ENCODE data around the gene PNMA3.
"Not testable (repeated sequence)": the region's sequence is repeated elsewhere in the genome, so short reads cannot be mapped to it uniquely, and the experiment has no call there.

Gene PNMA3

DNA sequence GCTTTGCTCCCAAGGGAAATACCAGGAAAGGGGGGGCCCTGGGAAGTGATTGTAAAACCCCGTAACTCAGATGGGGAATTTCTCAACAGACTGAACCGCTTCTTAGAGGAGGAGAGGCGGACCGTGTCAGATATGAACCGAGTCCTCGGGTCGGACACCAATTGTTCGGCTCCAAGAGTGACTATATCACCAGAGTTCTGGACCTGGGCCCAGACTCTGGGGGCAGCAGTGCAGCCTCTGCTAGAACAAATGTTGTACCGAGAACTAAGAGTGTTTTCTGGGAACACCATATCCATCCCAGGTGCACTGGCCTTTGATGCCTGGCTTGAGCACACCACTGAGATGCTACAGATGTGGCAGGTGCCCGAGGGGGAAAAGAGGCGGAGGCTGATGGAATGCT, 1.0 kb downstream of the PNMA3 start:
- no peak overlapping the region for H3K27ac ChIP-seq (ENCODE audit: low read length)
- no peak overlapping the region for H3K4me3 ChIP-seq (ENCODE audit: low read length in 2 of 2)
- no peaks in the 10 kb centered on the region for H3K36me3 ChIP-seq (ENCODE audit: control insufficient read depth in 2 of 2, insufficient read depth in 2 of 2, low read length in 2 of 2)
- no peak overlapping the region for H3K9ac ChIP-seq (ENCODE audit: low read length in 2 of 2)
- peaks cover 5 to 32% of the 10 kb centered on the region in 2 donors for H3K27me3 ChIP-seq (ENCODE audit: control insufficient read depth in 1 of 2, insufficient read depth in 2 of 2, low read length in 2 of 2)
- H3K4me1 ChIP-seq (ENCODE audit: control insufficient read depth, insufficient read depth, low read length), result no peaks in the 10 kb centered on the region
- H3K9me3 ChIP-seq (ENCODE audit: control insufficient read depth in 2 of 2, low read length in 2 of 2), result no peaks in the 10 kb centered on the region

DNA sequence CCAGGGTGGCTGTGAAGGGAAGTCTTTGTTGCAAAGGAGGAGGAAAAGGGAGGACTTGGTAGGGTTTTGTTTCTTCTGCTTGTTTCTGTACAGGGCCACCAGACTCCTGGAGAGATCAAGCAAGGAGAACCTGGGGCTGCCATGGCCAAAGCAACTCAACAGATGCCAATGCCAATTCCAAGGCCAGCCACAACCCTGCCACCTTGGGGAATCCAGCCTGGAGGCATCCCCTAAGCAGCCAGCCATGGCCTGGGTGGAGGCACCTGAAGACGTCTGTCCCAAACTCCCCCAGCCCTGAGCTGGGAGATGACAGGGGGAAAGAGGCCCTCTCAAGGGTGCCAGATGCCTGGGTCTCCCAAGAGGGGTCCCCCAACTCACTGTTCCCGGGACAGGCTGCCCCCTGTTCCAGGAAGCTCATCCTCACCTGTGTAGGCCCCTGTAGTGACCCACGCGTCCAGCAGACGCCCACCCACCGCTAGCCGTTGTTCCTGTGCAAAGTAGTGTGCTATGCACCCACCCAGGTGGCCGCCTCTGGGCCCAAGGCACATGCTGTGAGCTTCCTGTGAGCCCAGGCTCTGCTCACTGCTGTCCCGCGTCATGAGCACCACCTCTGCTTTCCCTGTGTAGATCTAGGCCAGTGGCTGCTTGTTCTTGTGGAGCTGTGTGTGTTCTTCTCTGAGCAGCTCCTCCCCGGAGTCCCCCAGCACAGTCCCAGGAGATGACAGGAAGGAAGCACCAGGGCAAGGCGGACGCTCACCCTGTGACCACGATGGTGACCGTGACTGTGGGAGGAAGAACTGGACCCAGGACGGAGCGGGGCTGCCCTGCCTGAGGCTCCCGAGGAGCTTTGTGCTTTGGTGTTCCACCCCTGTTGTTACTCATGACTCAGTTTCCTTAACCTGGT, 3.2 kb downstream of the PNMA3 start:
- no peak overlapping the region for H3K27ac ChIP-seq (ENCODE audit: low read length)
- H3K9ac ChIP-seq (ENCODE audit: low read length in 2 of 2), result no peak overlapping the region
- peaks cover 5 to 32% of the 10 kb centered on the region in 2 donors for H3K27me3 ChIP-seq (ENCODE audit: control insufficient read depth in 1 of 2, insufficient read depth in 2 of 2, low read length in 2 of 2)
- no peaks in the 10 kb centered on the region for H3K36me3 ChIP-seq (ENCODE audit: control insufficient read depth in 2 of 2, insufficient read depth in 2 of 2, low read length in 2 of 2)
- no peak overlapping the region for H3K4me3 ChIP-seq (ENCODE audit: low read length in 2 of 2)
- H3K4me1 ChIP-seq (ENCODE audit: control insufficient read depth, insufficient read depth, low read length), result no peaks in the 10 kb centered on the region
- no peaks in the 10 kb centered on the region for H3K9me3 ChIP-seq (ENCODE audit: control insufficient read depth in 2 of 2, low read length in 2 of 2)

DNA sequence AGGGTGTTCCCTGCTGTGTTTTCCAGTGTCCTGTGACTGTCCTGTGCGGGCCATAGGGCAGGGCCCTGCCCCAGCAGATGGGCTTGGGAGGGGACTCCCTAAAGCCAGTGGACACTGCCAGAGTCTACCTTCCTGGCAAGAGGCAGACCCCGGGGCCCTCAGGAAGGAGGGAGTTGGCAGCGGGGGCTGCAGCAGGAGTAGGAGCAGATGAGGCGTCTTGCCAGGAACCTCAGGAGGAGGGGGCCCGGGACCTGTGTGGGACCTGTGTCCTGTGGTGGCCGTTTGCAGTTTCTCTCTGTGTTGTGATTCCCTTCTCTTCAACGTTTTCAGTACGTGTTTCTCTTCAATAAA, 3.8 kb downstream of the PNMA3 start:
- H3K9ac ChIP-seq (ENCODE audit: low read length in 2 of 2), result no peak overlapping the region
- H3K9me3 ChIP-seq (ENCODE audit: control insufficient read depth in 2 of 2, low read length in 2 of 2), result no peaks in the 10 kb centered on the region
- H3K36me3 ChIP-seq (ENCODE audit: control insufficient read depth in 2 of 2, insufficient read depth in 2 of 2, low read length in 2 of 2), result no peaks in the 10 kb centered on the region
- H3K4me1 ChIP-seq (ENCODE audit: control insufficient read depth, insufficient read depth, low read length), result no peaks in the 10 kb centered on the region
- H3K4me3 ChIP-seq (ENCODE audit: low read length in 2 of 2), result no peak overlapping the region
- peaks cover 5 to 29% of the 10 kb centered on the region in 2 donors for H3K27me3 ChIP-seq (ENCODE audit: control insufficient read depth in 1 of 2, insufficient read depth in 2 of 2, low read length in 2 of 2)
- H3K27ac ChIP-seq (ENCODE audit: low read length), result no peak overlapping the region

DNA sequence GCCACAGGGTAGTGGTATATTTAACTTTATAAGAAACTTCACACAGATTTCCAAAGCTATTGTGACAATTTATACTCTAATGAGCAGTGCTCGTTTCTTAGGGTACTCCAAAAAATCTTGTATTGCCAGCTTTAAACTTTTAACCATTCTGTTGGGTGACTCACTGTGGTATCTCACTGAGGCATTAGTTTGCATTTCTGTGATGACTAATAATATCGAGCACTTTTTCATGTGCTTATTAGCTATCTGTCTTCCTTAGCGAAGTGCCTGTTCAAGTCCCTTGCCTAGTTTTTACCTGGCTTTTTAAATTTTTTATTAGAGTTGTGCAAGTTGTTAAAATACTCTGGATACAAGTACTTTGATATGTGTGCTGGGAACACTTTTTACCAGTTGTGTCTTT, 5.5 kb downstream of the PNMA3 start:
- Histone ChIP-seq H3K27me3 (ENCODE audit: control insufficient read depth in 1 of 2, insufficient read depth in 2 of 2, low read length in 2 of 2) (peaks cover 5 to 28% of the 10 kb centered on the region in 2 donors), H3K9me3 (ENCODE audit: control insufficient read depth in 2 of 2, low read length in 2 of 2) (no peaks in the 10 kb centered on the region), H3K36me3 (ENCODE audit: control insufficient read depth in 2 of 2, insufficient read depth in 2 of 2, low read length in 2 of 2) (no peaks in the 10 kb centered on the region)

DNA sequence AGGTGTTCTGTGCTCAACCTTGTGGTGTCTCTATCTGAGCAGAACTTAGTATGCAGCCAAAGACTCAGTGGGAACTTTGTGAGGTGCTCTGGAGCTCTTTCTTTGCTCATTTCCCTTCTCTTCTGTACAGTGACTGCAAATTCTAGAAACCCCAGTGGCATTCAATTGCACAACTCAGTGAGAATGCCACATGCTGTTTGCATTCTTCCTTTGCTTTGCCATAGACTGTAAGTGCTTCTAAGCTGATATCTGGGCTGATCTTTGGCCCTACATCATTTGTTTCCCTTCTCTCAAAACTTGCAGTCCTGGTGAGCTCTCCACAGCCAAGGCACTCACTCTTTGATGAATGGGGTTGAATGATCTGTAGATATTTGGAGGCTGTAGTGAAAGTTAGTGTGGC, 7.0 kb downstream of the PNMA3 start:
- Histone ChIP-seq H3K4me1 (ENCODE audit: control insufficient read depth, insufficient read depth, low read length) (no peaks in the 10 kb centered on the region), H3K9me3 (ENCODE audit: control insufficient read depth in 2 of 2, low read length in 2 of 2) (no peaks in the 10 kb centered on the region), H3K4me3 (ENCODE audit: low read length in 2 of 2) (no peak overlapping the region), H3K27me3 (ENCODE audit: control insufficient read depth in 1 of 2, insufficient read depth in 2 of 2, low read length in 2 of 2) (peaks cover 0 to 13% of the 10 kb centered on the region in 2 donors), H3K36me3 (ENCODE audit: control insufficient read depth in 2 of 2, insufficient read depth in 2 of 2, low read length in 2 of 2) (no peaks in the 10 kb centered on the region), H3K27ac (ENCODE audit: low read length) (no peak overlapping the region), H3K9ac (ENCODE audit: low read length in 2 of 2) (no peak overlapping the region)

More for the DNA sequence above, 5.5 kb downstream of the PNMA3 start:
- Histone ChIP-seq H3K27ac (ENCODE audit: low read length) (no peak overlapping the region), H3K4me1 (ENCODE audit: control insufficient read depth, insufficient read depth, low read length) (no peaks in the 10 kb centered on the region), H3K9ac (ENCODE audit: low read length in 2 of 2) (no peak overlapping the region), H3K4me3 (ENCODE audit: low read length in 2 of 2) (no peak overlapping the region)

DNA sequence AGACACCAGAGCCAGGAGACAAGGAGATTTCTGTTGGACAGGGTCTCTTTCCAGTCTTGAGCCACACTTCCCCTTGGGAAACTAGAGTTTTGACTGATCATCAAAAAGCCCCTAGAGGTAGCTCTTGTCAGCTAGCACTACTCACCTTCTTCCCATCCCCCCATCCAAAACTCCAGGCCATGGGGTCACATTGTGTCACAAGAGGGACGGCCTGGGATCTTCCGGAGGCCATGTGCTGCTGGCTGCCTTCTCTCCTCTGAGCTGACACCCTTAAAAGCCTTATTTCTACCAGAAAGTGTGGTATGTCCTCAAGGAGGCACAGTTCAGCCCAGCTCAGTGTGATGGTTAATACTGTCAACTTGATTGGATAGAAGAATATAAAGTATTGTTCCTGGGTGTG, 7.8 kb downstream of the PNMA3 start:
- H3K4me3 ChIP-seq (ENCODE audit: low read length in 2 of 2), result no peak overlapping the region
- no peaks in the 10 kb centered on the region for H3K36me3 ChIP-seq (ENCODE audit: control insufficient read depth in 2 of 2, insufficient read depth in 2 of 2, low read length in 2 of 2)
- H3K4me1 ChIP-seq (ENCODE audit: control insufficient read depth, insufficient read depth, low read length), result no peaks in the 10 kb centered on the region
- no peak overlapping the region for H3K27ac ChIP-seq (ENCODE audit: low read length)
- H3K9ac ChIP-seq (ENCODE audit: low read length in 2 of 2), result no peak overlapping the region
- H3K9me3 ChIP-seq (ENCODE audit: control insufficient read depth in 2 of 2, low read length in 2 of 2), result no peaks in the 10 kb centered on the region
- peaks cover 0 to 9% of the 10 kb centered on the region in 2 donors for H3K27me3 ChIP-seq (ENCODE audit: control insufficient read depth in 1 of 2, insufficient read depth in 2 of 2, low read length in 2 of 2)

DNA sequence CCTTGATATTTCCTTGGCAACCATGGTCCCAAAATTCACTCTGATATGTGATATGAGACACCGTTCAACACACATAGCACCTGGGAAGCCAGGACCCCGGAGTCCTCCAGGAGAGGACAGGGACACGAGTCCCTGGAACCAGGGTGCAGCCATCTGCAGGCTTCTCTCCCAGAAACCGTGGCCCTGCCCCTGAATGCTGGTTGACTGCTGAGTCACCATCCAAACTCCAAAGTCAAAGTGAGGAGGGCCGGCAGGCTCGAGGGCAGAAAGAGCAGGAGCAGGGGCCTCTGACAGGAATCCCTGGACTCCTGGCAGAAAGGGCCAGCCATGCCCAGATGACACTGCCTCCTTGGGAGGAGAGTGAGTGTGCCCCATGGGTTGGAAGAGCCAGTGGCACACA, 9.1 kb downstream of the PNMA3 start:
- H3K36me3 ChIP-seq (ENCODE audit: control insufficient read depth in 2 of 2, insufficient read depth in 2 of 2, low read length in 2 of 2), result no peaks in the 10 kb centered on the region
- H3K27ac ChIP-seq (ENCODE audit: low read length), result no peak overlapping the region
- H3K4me1 ChIP-seq (ENCODE audit: control insufficient read depth, insufficient read depth, low read length), result no peaks in the 10 kb centered on the region
- peaks cover 0 to 4% of the 10 kb centered on the region in 2 donors for H3K27me3 ChIP-seq (ENCODE audit: control insufficient read depth in 1 of 2, insufficient read depth in 2 of 2, low read length in 2 of 2)
- no peaks in the 10 kb centered on the region for H3K9me3 ChIP-seq (ENCODE audit: control insufficient read depth in 2 of 2, low read length in 2 of 2)
- no peak overlapping the region for H3K9ac ChIP-seq (ENCODE audit: low read length in 2 of 2)
- no peak overlapping the region for H3K4me3 ChIP-seq (ENCODE audit: low read length in 2 of 2)

DNA sequence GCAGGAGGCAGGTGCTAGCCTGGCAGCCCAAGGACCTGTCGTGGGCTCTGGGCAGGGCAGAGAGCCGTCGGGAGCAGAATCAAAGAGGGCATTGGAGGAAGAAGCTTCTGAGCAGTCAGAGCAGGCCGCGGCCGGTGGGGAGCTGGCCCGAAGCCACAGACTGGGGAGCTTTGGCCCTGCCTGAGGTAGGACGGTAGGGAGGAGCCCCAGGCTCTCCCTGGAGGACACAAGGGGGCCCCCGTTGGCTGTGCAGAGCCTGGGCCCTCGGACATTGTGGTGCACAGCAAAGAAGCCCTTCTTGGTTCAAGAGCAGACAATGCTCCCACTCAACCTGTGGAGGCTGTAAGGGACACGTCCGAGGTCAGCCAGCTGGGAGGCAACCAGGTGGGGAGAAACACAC, 10.1 kb downstream of the PNMA3 start:
- H3K9me3 ChIP-seq (ENCODE audit: control insufficient read depth in 2 of 2, low read length in 2 of 2); H3K4me1 ChIP-seq (ENCODE audit: control insufficient read depth, insufficient read depth, low read length); H3K27me3 ChIP-seq (ENCODE audit: control insufficient read depth in 1 of 2, insufficient read depth in 2 of 2, low read length in 2 of 2); H3K9ac ChIP-seq (ENCODE audit: low read length in 2 of 2); H3K4me3 ChIP-seq (ENCODE audit: low read length in 2 of 2); H3K36me3 ChIP-seq (ENCODE audit: control insufficient read depth in 2 of 2, insufficient read depth in 2 of 2, low read length in 2 of 2); H3K27ac ChIP-seq (ENCODE audit: low read length): not testable (repeated sequence)

DNA sequence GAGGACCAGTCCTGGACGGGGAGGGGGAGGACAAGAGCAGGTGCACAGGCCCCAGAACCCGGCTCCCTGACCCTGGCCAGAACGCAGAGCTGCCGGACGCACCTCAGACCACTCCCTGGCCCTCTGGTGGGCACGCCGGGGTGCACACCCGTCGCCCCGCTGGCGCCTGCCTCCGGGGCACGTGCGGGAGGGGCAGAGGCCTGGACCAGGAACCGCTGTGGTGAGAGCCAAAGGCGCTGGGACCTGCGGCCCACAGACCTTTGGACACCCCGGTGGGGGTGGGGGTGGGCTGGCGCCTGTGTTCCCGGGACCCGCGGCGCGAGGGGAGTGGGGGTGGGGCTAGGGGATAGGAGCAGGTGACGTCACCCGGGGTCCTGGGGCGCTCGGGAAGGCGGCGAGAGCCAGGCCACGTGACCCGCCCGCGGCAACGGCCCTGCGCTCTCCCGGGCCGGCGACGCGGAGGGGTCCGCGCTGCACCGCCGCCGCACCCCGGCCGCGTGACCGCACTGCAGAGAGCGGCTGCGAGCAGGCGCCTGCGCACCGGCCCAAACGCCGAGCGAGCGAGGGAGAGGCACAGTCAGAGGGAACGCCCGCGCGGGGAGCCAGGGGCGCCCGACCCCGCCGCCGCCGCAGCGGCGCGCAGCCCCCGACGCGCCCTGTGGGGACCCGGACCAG, 15.8 kb downstream of the PNMA3 start, which contains the start of gene PNMA6A:
PNMA6A (plus strand) TSS at position 546 of the 675 bp plus-strand sequence. CDS start 609 bp downstream, outside the sequence.
- H3K27ac ChIP-seq (ENCODE audit: low read length); H3K4me3 ChIP-seq (ENCODE audit: low read length in 2 of 2); H3K9ac ChIP-seq (ENCODE audit: low read length in 2 of 2); H3K4me1 ChIP-seq (ENCODE audit: control insufficient read depth, insufficient read depth, low read length); H3K27me3 ChIP-seq (ENCODE audit: control insufficient read depth in 1 of 2, insufficient read depth in 2 of 2, low read length in 2 of 2); H3K9me3 ChIP-seq (ENCODE audit: control insufficient read depth in 2 of 2, low read length in 2 of 2); H3K36me3 ChIP-seq (ENCODE audit: control insufficient read depth in 2 of 2, insufficient read depth in 2 of 2, low read length in 2 of 2): not testable (repeated sequence)

DNA sequence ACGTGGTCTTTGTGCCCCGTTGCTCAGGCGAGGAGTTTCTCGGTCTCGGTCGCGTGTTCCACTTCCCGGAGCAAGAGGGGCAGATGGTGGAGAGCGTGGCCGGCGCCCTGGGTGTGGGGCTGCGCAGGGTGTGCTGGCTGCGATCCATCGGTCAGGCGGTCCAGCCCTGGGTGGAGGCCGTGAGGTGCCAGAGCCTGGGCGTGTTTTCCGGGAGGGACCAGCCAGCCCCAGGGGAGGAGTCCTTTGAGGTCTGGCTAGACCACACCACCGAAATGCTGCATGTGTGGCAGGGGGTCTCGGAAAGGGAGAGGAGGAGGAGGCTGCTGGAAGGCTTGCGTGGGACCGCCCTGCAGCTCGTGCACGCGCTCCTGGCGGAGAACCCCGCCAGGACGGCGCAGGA, 17.1 kb downstream of the PNMA3 start:
- not testable (repeated sequence) for H3K9me3 ChIP-seq (ENCODE audit: control insufficient read depth in 2 of 2, low read length in 2 of 2)

More for the DNA sequence above, 17.1 kb downstream of the PNMA3 start:
- H3K27ac ChIP-seq (ENCODE audit: low read length); H3K36me3 ChIP-seq (ENCODE audit: control insufficient read depth in 2 of 2, insufficient read depth in 2 of 2, low read length in 2 of 2); H3K27me3 ChIP-seq (ENCODE audit: control insufficient read depth in 1 of 2, insufficient read depth in 2 of 2, low read length in 2 of 2); H3K4me1 ChIP-seq (ENCODE audit: control insufficient read depth, insufficient read depth, low read length); H3K4me3 ChIP-seq (ENCODE audit: low read length in 2 of 2); H3K9ac ChIP-seq (ENCODE audit: low read length in 2 of 2): not testable (repeated sequence)

All from stomach smooth muscle (tissue), 2 donors.